CD4-positive, alpha-beta memory T cell (primary cell): ENCODE results near the gene DDR2. TPM values are rescaled to one million over a fixed set of nuclear protein-coding genes. Genes with fewer than 3 reads are reported as not detected.
"Not testable (repeated sequence)": the region's sequence is repeated elsewhere in the genome, so short reads cannot be mapped to it uniquely, and the experiment has no call there.

Experiments used
- CTCF ChIA-PET: fragments of 350-600 bp; sonication (Branson Sonifier 250); formaldehyde crosslinking; loops from one replicate; lab custom pipeline; 2021; ENCODE audit warnings: inconsistent platforms; ENCODE audit not compliant: partially characterized antibody; lab: Charles Lee
- POLR2A ChIA-PET: fragments of 350-600 bp; sonication (Branson Sonifier 250); formaldehyde crosslinking; loops from one replicate; lab custom pipeline; 2021; ENCODE audit not compliant: partially characterized antibody; lab: Charles Lee
- DNase-seq, 5 donors: peaks; one replicate each; pipeline versions ENCODE4 v3.0.0 to v3.0.0-alpha.2; 2020 to 2022; ENCODE audit warnings: mixed read lengths in 1 of 5
- H3K27ac ChIP-seq: one replicate; pipeline ENCODE4 v1.7.0; 2013; ENCODE audit warnings: low read depth, low read length
- H3K27me3 ChIP-seq: 2 replicates; pipeline ENCODE4 v1.7.0; 2013; ENCODE audit warnings: mild to moderate bottlenecking, low read length, moderate library complexity; ENCODE audit not compliant: insufficient read depth
- H3K36me3 ChIP-seq: 2 replicates; pipeline ENCODE4 v1.7.0; 2013; ENCODE audit warnings: mild to moderate bottlenecking, low read length, moderate library complexity; ENCODE audit not compliant: insufficient read depth
- H3K4me1 ChIP-seq: 2 replicates; pipeline ENCODE4 v1.7.0; 2013; ENCODE audit warnings: mild to moderate bottlenecking, low read length, moderate library complexity; ENCODE audit not compliant: insufficient read depth
- H3K4me3 ChIP-seq, 2 donors: one replicate each; pipeline ENCODE4 v1.7.0; 2013; ENCODE audit warnings: low read length in 2 of 2, mild to moderate bottlenecking in 1 of 2
- H3K9me3 ChIP-seq, 2 donors: one replicate each; pipeline ENCODE4 v1.7.0; 2013; ENCODE audit warnings: low read length in 2 of 2, control low read depth in 1 of 2; ENCODE audit not compliant: control insufficient read depth in 1 of 2
- H3K27ac Mint-ChIP-seq, 7 donors: one replicate each; pipeline ENCODE4 v1.8.0; 2020 to 2021; ENCODE audit warnings: mixed read lengths in 7 of 7, mild to moderate bottlenecking in 6 of 7, inconsistent platforms in 3 of 7, moderate library complexity in 3 of 7
- H3K27me3 Mint-ChIP-seq, 2 donors: one replicate each; pipeline ENCODE4 v1.8.0; 2020 to 2021; ENCODE audit warnings: mixed read lengths in 2 of 2
- H3K36me3 Mint-ChIP-seq, 2 donors: one replicate each; pipeline ENCODE4 v1.8.0; 2020 to 2021; ENCODE audit warnings: mixed read lengths in 2 of 2, inconsistent platforms in 1 of 2, mild to moderate bottlenecking in 1 of 2
- H3K4me1 Mint-ChIP-seq, 4 donors: one replicate each; pipeline ENCODE4 v1.8.0; 2020 to 2021; ENCODE audit warnings: mixed read lengths in 4 of 4, mild to moderate bottlenecking in 1 of 4
- H3K4me3 Mint-ChIP-seq, 8 donors: one replicate each; pipeline ENCODE4 v1.8.0; 2020 to 2021; ENCODE audit warnings: mixed read lengths in 8 of 8, mild to moderate bottlenecking in 7 of 8, moderate library complexity in 6 of 8, inconsistent platforms in 3 of 8
- H3K9me3 Mint-ChIP-seq, 8 donors: one replicate each; pipeline ENCODE4 v1.8.0; 2020 to 2021; ENCODE audit warnings: mixed read lengths in 8 of 8, mild to moderate bottlenecking in 5 of 8, inconsistent platforms in 3 of 8, moderate library complexity in 1 of 8
- intact Hi-C: fragments of 100-400 bp; cut with micrococcal nuclease; formaldehyde crosslinking; loops from one replicate; pipeline ENCODE4 v1.15.1; 2023
- polyA plus RNA-seq, 2 donors: library from polyadenylated mRNA; unstranded; fragments of 300-500 nt; fragmentation: Illumina TruSeq; gene quantifications; one replicate each; pipeline ENCODE4 v1.2.3, GENCODE V29; 2021
- total RNA-seq, 2 experiments: library from RNA; stranded (reverse); gene quantifications; one replicate each; pipeline ENCODE4 v1.2.3, GENCODE V29; 2021

Gene DDR2
- total and polyA plus RNA-seq, 4 experiments from 2014 or later: 0.18 to 0.53 (median 0.47) TPM; not detected in 1

DNA sequence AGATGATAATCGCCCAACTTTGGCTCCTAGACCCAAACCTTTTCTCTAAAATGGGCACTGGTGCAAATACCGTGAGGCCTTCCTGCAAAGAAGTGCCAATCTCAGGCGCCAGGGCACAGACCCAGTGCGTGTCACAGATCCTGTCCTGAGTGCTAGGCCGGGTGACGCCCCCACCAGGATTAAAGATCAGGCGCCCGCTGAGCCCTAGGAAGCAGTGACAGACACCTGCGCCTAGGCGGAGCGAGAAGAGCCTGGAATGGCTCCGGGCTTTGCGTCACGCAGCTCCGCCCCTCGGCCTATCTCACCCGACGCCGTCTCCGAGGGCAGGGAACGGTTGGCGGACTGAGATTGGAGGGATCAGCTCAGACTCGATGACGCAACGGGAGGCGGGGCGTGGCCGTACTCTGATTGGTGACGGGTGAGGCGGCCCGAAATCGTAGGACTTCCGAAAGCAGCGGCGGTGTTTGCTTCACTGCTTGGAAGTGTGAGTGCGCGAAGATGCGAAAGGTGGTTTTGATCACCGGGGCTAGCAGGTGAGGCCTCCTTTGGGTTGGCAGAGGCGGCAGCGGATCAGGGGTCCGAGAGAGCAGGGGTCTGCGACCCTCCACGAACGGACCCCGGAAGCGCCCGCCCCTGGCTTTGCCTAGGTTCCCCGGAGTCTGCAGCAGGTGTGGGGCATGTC lies 158.2 kb downstream of the DDR2 start, which contains the start of gene HSD17B7:
Gene HSD17B7, plus strand, starts transcription at position 400 of the 682 bp plus-strand sequence. Its CDS starts 99 bp downstream, at position 499.
- Histone ChIP-seq H3K4me3 (peak within 1 kb of the TSS in 1 of 2 donors; percentile 51), H3K27ac (peak within 1 kb of the TSS; percentile 74)
- Mint-ChIP-seq H3K36me3 (peaks cover 3 to 10% of the 10 kb centered on the region in 2 donors), H3K4me3 (peak within 1 kb of the TSS; percentile 91 to 96 (median 94)), H3K27ac (peak within 1 kb of the TSS; percentile 94 to 99 (median 98))
- H3K4me1 ChIP-seq, H3K36me3 ChIP-seq, H3K9me3 Mint-ChIP-seq, H3K27me3 ChIP-seq, POLR2A ChIA-PET, H3K4me1 Mint-ChIP-seq, CTCF ChIA-PET, H3K27me3 Mint-ChIP-seq, H3K9me3 ChIP-seq: not testable (repeated sequence)
- intact Hi-C loops: loop anchor here (5.0 kb wide), 1 partner anchor 293 kb away; the partner anchor contains the start of gene UHMK1
- DNase-seq: peak; percentile 79 to 85 (median 82)

DNA sequence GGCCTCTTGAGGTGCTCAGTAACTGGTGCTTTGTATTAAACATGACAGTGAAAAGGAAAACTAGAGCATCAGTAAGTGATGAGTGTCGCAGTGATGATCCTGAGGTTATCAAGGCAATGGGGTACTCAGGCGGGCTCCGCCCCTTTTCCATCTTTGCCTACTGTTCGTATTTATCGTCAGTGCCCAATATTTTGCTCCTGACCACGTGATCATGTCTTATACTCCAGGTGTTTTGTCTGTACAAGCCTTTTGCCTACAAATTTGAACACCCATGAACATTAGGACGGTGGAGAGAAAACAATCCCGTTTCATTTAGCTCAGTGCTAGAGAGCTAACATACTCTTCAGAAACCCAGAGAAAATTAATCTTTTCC lies 158.7 kb downstream of the DDR2 start:
- H3K9me3 Mint-ChIP-seq, H3K9me3 ChIP-seq, H3K4me1 Mint-ChIP-seq, POLR2A ChIA-PET, H3K36me3 ChIP-seq, H3K4me1 ChIP-seq, H3K27me3 ChIP-seq, CTCF ChIA-PET, H3K27me3 Mint-ChIP-seq: not testable (repeated sequence)
- H3K4me3 ChIP-seq: peak overlapping the region in 1 of 2 donors; percentile 43
- DNase-seq: peak in 2 of 5 donors; percentile 13 to 24
- Mint-ChIP-seq H3K36me3 (peaks cover 3 to 15% of the 10 kb centered on the region in 2 donors), H3K4me3 (peak overlapping the region; percentile 91 to 96 (median 94)), H3K27ac (peak overlapping the region; percentile 94 to 99 (median 98))
- intact Hi-C loops: loop anchor here (5.0 kb wide), 1 partner anchor 294 kb away; the partner anchor contains the start of gene UHMK1
- H3K27ac ChIP-seq: peak overlapping the region; percentile 74

- H3K27ac ChIP-seq, H3K4me3 ChIP-seq, H3K4me1 ChIP-seq, H3K27ac Mint-ChIP-seq, H3K9me3 Mint-ChIP-seq, H3K27me3 Mint-ChIP-seq, CTCF ChIA-PET, H3K27me3 ChIP-seq, H3K9me3 ChIP-seq, H3K4me3 Mint-ChIP-seq, H3K36me3 ChIP-seq, DNase-seq, POLR2A ChIA-PET: not testable (repeated sequence)
- H3K4me1 Mint-ChIP-seq: peaks cover 2 to 11% (median 10%) of the 10 kb centered on the region in 4 donors
- H3K36me3 Mint-ChIP-seq: peaks cover 22 to 42% of the 10 kb centered on the region in 2 donors
- intact Hi-C loops: loop anchor here (5.0 kb wide), 1 partner anchor 297 kb away; the partner anchor contains the start of gene UHMK1
These were observed 162.0 kb downstream of the DDR2 start for GRCh38 chr1:162794284-162794683.

- POLR2A ChIA-PET, H3K9me3 Mint-ChIP-seq, CTCF ChIA-PET, H3K4me3 Mint-ChIP-seq, H3K4me1 ChIP-seq, H3K27me3 ChIP-seq, H3K27me3 Mint-ChIP-seq, H3K27ac ChIP-seq, H3K27ac Mint-ChIP-seq, intact Hi-C loops, H3K36me3 ChIP-seq, H3K9me3 ChIP-seq, H3K4me3 ChIP-seq, DNase-seq: not testable (repeated sequence)
- Mint-ChIP-seq H3K36me3 (peaks cover 39 to 62% of the 10 kb centered on the region in 2 donors), H3K4me1 (peaks cover 0 to 16% (median 6%) of the 10 kb centered on the region in 4 donors)
These were observed 164.5 kb downstream of the DDR2 start for GRCh38 chr1:162796617-162797279.

DNA sequence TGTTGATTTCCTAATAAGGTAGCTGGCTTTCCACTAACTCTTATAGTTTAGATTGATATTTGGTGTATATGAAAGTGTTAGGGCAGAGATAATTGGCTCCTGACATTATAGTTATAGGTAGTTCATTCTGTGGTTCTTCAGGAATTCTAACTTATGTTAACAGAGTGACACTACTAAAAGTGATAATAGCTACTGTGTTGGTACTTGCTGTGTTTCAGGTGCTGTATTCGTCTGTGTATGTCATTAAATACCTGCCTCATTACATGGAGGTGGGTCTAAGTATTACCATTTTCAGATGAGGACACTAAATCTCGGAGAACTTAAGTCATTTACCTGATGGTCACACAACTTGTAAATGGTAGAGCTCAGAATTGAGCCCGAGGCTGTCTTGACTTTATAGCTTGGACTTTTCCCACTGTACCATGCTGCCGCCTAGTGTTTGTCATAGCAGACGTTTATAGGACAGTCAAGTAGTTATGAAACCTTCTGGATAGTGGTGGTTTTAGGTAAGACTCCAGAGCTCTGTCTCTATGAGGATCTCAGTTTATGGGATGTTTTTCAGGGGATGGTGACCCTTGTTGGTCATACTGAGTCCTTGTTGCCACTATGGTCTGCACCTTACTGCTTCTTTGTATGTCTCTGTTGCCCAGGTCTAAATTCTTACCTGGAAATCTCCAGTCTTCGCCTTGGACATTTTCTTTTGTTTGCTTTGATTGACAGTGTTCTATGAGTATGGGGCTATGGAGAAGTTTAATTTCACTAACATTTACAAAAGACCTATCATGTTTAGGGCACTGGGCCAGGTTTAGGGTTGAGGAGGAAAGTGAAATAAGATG lies 167.9 kb downstream of the DDR2 start:
- H3K4me3 ChIP-seq, H3K9me3 ChIP-seq, H3K4me3 Mint-ChIP-seq, H3K27me3 Mint-ChIP-seq, DNase-seq, H3K27ac ChIP-seq, H3K9me3 Mint-ChIP-seq, H3K27me3 ChIP-seq, intact Hi-C loops, POLR2A ChIA-PET, H3K4me1 ChIP-seq, H3K36me3 ChIP-seq, CTCF ChIA-PET: not testable (repeated sequence)
- Mint-ChIP-seq H3K27ac (peak overlapping the region in 1 of 7 donors; percentile 61), H3K36me3 (peaks cover 53 to 79% of the 10 kb centered on the region in 2 donors), H3K4me1 (peaks cover 0 to 14% (median 3%) of the 10 kb centered on the region in 4 donors)

GRCh38 chr1:162807503-162807902 lies 175.2 kb downstream of the DDR2 start:
- H3K9me3 Mint-ChIP-seq, H3K4me3 ChIP-seq, H3K4me1 ChIP-seq, H3K27me3 Mint-ChIP-seq, H3K27ac Mint-ChIP-seq, H3K9me3 ChIP-seq, H3K4me3 Mint-ChIP-seq, H3K27me3 ChIP-seq, H3K4me1 Mint-ChIP-seq, H3K27ac ChIP-seq, DNase-seq, CTCF ChIA-PET, intact Hi-C loops, POLR2A ChIA-PET: not testable (repeated sequence)
- peaks cover 60 to 68% of the 10 kb centered on the region in 2 donors for H3K36me3 Mint-ChIP-seq
- peaks cover 10% of the 10 kb centered on the region for H3K36me3 ChIP-seq

DNA sequence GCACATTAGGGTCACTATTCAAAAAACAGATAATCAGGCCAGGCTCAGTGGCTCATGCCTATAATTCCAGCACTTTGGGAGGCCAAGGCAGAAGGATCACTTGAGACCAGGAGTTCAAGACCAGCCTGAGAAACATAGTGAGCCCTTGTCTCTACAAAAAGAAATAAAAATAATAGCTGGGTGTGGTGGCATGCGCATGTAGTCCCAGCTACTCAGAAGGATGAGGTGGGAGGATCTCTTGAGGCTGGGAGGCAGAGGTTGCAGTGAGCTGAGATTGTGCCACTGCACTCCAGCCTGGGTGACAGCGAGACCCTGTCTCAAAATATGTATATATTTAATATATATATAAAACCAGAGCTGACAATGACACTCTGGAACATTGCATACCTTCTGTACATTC lies 180.1 kb downstream of the DDR2 start:
- H3K9me3 Mint-ChIP-seq, H3K4me1 ChIP-seq, H3K27me3 ChIP-seq, H3K4me3 Mint-ChIP-seq, H3K4me3 ChIP-seq, H3K27ac Mint-ChIP-seq, DNase-seq, H3K4me1 Mint-ChIP-seq, H3K36me3 ChIP-seq, intact Hi-C loops, CTCF ChIA-PET, POLR2A ChIA-PET, H3K27me3 Mint-ChIP-seq, H3K27ac ChIP-seq, H3K9me3 ChIP-seq: not testable (repeated sequence)
- peaks cover 29 to 37% of the 10 kb centered on the region in 2 donors for H3K36me3 Mint-ChIP-seq
